HCT116 (cell line): ENCODE data around the gene TXNL4B. TPM values are rescaled to one million over a fixed set of nuclear protein-coding genes. Genes with fewer than 3 reads are reported as not detected.

Experiments
- ATAC-seq: fragments of 200-7000 bp; cut with Tn5 transposase; 2 replicates; pipeline ENCODE4 v1.9.1; 2020; ENCODE audit warnings: mild to moderate bottlenecking, moderate library complexity
- BruUV-seq: library from RNA; stranded (reverse); fragments of 400-500 nt; replicated peaks from 2 replicates; lab custom pipeline; 2021; lab: Mats Ljungman, UMichigan
- CTCF ChIA-PET: fragments of 300-600 bp; sonication (Branson Sonifier 250); formaldehyde crosslinking; loops from one replicate; lab custom pipeline; 2021; ENCODE audit warnings: antibody characterized with exemption; lab: Charles Lee
- POLR2A ChIA-PET: fragments of 300-600, 350-600 bp; sonication (Branson Sonifier 250); formaldehyde crosslinking; loops from one replicate; lab custom pipeline; 2021; ENCODE audit warnings: antibody characterized with exemption; lab: Charles Lee
- RAD21 ChIA-PET, 2 experiments: fragments of 300-600 bp; sonication (Branson Sonifier 250); formaldehyde crosslinking; loops; one replicate each; lab custom pipeline; 2023; ENCODE audit warnings: low total read pairs in 2 of 2; ENCODE audit not compliant: uncharacterized antibody in 2 of 2, unreplicated experiment in 2 of 2, low non-redundant PET in 1 of 2; lab: Charles Lee
- DNase-seq: peaks from one replicate; pipeline ENCODE4 v3.0.0-alpha.2; 2010; ENCODE audit warnings: low read depth, low spot score
- H2AFZ ChIP-seq: fragments of 200-600 bp; shearing (Covaris generic), sonication (generic); 2 replicates; pipeline ENCODE4 v1.6.1; 2017; ENCODE audit warnings: low read depth, mixed run types, mixed read lengths, antibody characterized with exemption, low read length; ENCODE audit not compliant: poor library complexity, severe bottlenecking
- H3K27ac ChIP-seq: 2 replicates; pipeline ENCODE4 v1.5.1; 2012; ENCODE audit warnings: low read depth, low read length
- H3K27me3 ChIP-seq: fragments of 200-600 bp; sonication (generic); 2 replicates; pipeline ENCODE4 v1.6.1; 2016; ENCODE audit warnings: mixed run types, low read length, mixed read lengths; ENCODE audit not compliant: insufficient read depth
- H3K36me3 ChIP-seq, 2 experiments: fragments of 200-500 bp in 1 of 2; fragments of 200-600 bp in 1 of 2; sonication (Bioruptor generic) in 1 of 2; sonication (generic) in 1 of 2; 2 replicates each; pipeline versions ENCODE4 v1.5.1 to v1.6.1; 2014 to 2016; ENCODE audit warnings: low read length in 2 of 2, inconsistent platforms in 1 of 2, mixed read lengths in 1 of 2, mixed run types in 1 of 2; ENCODE audit not compliant: insufficient read depth in 2 of 2, control insufficient read depth in 1 of 2
- H3K4me1 ChIP-seq, 2 experiments: fragments of 200-600 bp in 1 of 2; sonication (generic) in 1 of 2; 2 replicates each; pipeline versions ENCODE4 v1.5.1 to v1.6.1; 2012 to 2017; ENCODE audit warnings: low read length in 2 of 2, inconsistent platforms in 1 of 2, mild to moderate bottlenecking in 1 of 2, mixed read lengths in 1 of 2, mixed run types in 1 of 2, moderate library complexity in 1 of 2; ENCODE audit not compliant: insufficient read depth in 2 of 2, control insufficient read depth in 1 of 2
- H3K4me2 ChIP-seq: fragments of 200-600 bp; sonication (generic); 2 replicates; pipeline ENCODE4 v1.6.1; 2017; ENCODE audit warnings: mixed run types, low read length, mixed read lengths
- H3K4me3 ChIP-seq, 2 experiments: fragments of 200-600 bp in 1 of 2; sonication (generic) in 1 of 2; replicated peaks in 1 of 2; 2 replicates each; pipeline ENCODE4 v1.5.1; 2011 to 2016; ENCODE audit warnings: low read length in 2 of 2, control low read depth in 1 of 2, low read depth in 1 of 2, mild to moderate bottlenecking in 1 of 2, mixed read lengths in 1 of 2, mixed run types in 1 of 2
- H3K79me2 ChIP-seq: fragments of 200-600 bp; sonication (generic); 2 replicates; pipeline ENCODE4 v1.6.1; 2017; ENCODE audit warnings: mild to moderate bottlenecking, mixed run types, low read length, moderate library complexity, mixed read lengths; ENCODE audit not compliant: insufficient read depth
- H3K9ac ChIP-seq: fragments of 200-600 bp; sonication (generic); 2 replicates; pipeline ENCODE4 v1.6.1; 2016; ENCODE audit warnings: low read length, mixed read lengths
- H3K9me2 ChIP-seq: fragments of 200-600 bp; sonication (generic), shearing (Covaris generic); 2 replicates; pipeline ENCODE4 v1.6.1; 2017; ENCODE audit warnings: mixed run types, mild to moderate bottlenecking, moderate library complexity; ENCODE audit not compliant: insufficient read depth
- H3K9me3 ChIP-seq, 2 experiments: fragments of 200-500 bp in 1 of 2; fragments of 200-600 bp in 1 of 2; sonication (Bioruptor generic) in 1 of 2; sonication (generic) in 1 of 2; 2 replicates each; pipeline ENCODE4 v1.6.1; 2014 to 2017; ENCODE audit warnings: low read length in 2 of 2, mixed read lengths in 2 of 2, inconsistent platforms in 1 of 2, low read depth in 1 of 2, mild to moderate bottlenecking in 1 of 2, mixed run types in 1 of 2, moderate library complexity in 1 of 2; ENCODE audit not compliant: control insufficient read depth in 1 of 2, insufficient read depth in 1 of 2
- H4K20me1 ChIP-seq: fragments of 200-600 bp; sonication (generic), shearing (Covaris generic); 2 replicates; pipeline ENCODE4 v1.6.1; 2017; ENCODE audit warnings: mixed run types, mild to moderate bottlenecking, moderate library complexity; ENCODE audit not compliant: insufficient read depth
- CEBPB ChIP-seq: IDR thresholded peaks from 2 replicates; pipeline ENCODE4 v1.6.1; 2012; ENCODE audit warnings: low read depth
- JUND ChIP-seq: IDR thresholded peaks from 2 replicates; pipeline ENCODE4 v1.6.1; 2012
- POLR2A ChIP-seq: IDR thresholded peaks from 2 replicates; pipeline ENCODE4 v1.7.0; 2011; ENCODE audit warnings: borderline replicate concordance; ENCODE audit not compliant: insufficient read depth, insufficient read length; ENCODE audit errors: extremely low read depth
- RAD21 ChIP-seq: IDR thresholded peaks from 2 replicates; pipeline ENCODE4 v1.6.1; 2012; ENCODE audit warnings: low read depth, mild to moderate bottlenecking
- SIN3A ChIP-seq: IDR thresholded peaks from 2 replicates; pipeline ENCODE4 v1.6.1; 2012; ENCODE audit warnings: low read depth
- TCF7L2 ChIP-seq: IDR thresholded peaks from 2 replicates; pipeline ENCODE4 v1.7.0; 2011; ENCODE audit warnings: borderline replicate concordance, inconsistent platforms; ENCODE audit not compliant: insufficient read depth, insufficient read length; ENCODE audit errors: extremely low read depth
- YY1 ChIP-seq: IDR thresholded peaks from 2 replicates; pipeline ENCODE4 v1.6.1; 2011; ENCODE audit warnings: low read length, low read depth, moderate library complexity, mild to moderate bottlenecking; ENCODE audit not compliant: insufficient replicate concordance; ENCODE audit errors: extremely low read depth
- ZBTB33 ChIP-seq: IDR thresholded peaks from 2 replicates; pipeline ENCODE4 v1.6.1; 2011; ENCODE audit warnings: mild to moderate bottlenecking, low read length, moderate library complexity; ENCODE audit not compliant: insufficient replicate concordance; ENCODE audit errors: extremely low read depth
- intact Hi-C: fragments of 100-400 bp; cut with micrococcal nuclease; formaldehyde crosslinking; loops from 2 replicates; pipeline ENCODE4 v1.10.0; 2022
- total RNA-seq: library from RNA; stranded (reverse); gene quantifications from one replicate; pipeline ENCODE4 v1.2.1, GENCODE V29; 2021; ENCODE audit not compliant: unreplicated experiment
- TF ChIP-seq, protein P1 (sequence below): IDR thresholded peaks from 2 replicates; pipeline ENCODE4 v1.6.1; 2012
- TF ChIP-seq, protein P2 (sequence below): IDR thresholded peaks from 2 replicates; pipeline ENCODE4 v1.6.1; 2012

Gene TXNL4B
- total RNA-seq, 1 experiment from 2014 or later: 15.5 TPM

DNA sequence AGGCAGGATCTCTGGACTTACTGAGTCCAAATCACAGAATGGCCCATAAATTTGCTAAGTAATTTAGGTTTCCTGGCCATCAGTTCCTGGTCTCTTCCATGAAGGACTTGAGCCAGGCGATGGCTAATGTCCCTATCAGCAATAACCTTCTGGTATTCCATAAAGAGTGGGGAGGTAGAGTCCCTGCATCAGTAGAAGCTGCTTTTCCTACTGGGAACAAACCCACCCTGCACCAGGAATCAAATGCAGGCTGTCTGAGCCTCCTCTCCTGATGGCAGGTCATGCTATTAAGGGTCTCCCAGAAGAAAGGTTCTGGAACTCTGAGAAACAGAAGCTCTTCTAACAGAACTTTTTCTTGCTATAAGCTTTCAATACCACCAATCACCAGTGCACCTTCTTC lies 31.9 kb downstream of the TXNL4B start:
- peaks cover 21% of the 10 kb centered on the region for H3K27me3 ChIP-seq
- no peak overlapping the region for H3K4me2 ChIP-seq

More for the DNA sequence above, 31.9 kb downstream of the TXNL4B start:
- Histone ChIP-seq H3K79me2 (no peaks in the 10 kb centered on the region), H3K4me1 (no peaks in the 10 kb centered on the region), H3K4me3 (no peak overlapping the region), H3K36me3 (no peaks in the 10 kb centered on the region), H3K27ac (no peak overlapping the region), H2AFZ (no peak overlapping the region), H3K9ac (no peak overlapping the region), H3K9me3 (no peaks in the 10 kb centered on the region), H4K20me1 (no peaks in the 10 kb centered on the region), H3K9me2 (no peaks in the 10 kb centered on the region)
- BruUV-seq: no TSS peak
- RAD21 ChIA-PET: no interaction called here
- TF ChIP-seq TCF7L2 (no peak), ZBTB33 (no peak), POLR2A (no peak), SIN3A (no peak), CEBPB (no peak), JUND (no peak), YY1 (no peak), RAD21 (no peak)
- TF ChIP-seq, protein P1, sequence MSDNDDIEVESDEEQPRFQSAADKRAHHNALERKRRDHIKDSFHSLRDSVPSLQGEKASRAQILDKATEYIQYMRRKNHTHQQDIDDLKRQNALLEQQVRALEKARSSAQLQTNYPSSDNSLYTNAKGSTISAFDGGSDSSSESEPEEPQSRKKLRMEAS: no peak
- TF ChIP-seq, protein P2, sequence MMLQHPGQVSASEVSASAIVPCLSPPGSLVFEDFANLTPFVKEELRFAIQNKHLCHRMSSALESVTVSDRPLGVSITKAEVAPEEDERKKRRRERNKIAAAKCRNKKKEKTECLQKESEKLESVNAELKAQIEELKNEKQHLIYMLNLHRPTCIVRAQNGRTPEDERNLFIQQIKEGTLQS: no peak
- intact Hi-C loops: no loop called here
- DNase-seq (no peak), ATAC-seq (no peak)
- POLR2A ChIA-PET: no interaction called here
- CTCF ChIA-PET: no interaction called here
